Measurements from ENCODE around the gene ISOC2. TPM values are rescaled to one million over a fixed set of nuclear protein-coding genes. Genes with fewer than 3 reads are reported as not detected.

Gene ISOC2, protein sequence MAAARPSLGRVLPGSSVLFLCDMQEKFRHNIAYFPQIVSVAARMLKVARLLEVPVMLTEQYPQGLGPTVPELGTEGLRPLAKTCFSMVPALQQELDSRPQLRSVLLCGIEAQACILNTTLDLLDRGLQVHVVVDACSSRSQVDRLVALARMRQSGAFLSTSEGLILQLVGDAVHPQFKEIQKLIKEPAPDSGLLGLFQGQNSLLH
- total RNA-seq (2021), result 68.2 and 72.2 TPM in 2 replicates
- long read RNA-seq, transcript ISOC2-202 (6 exons, 998 nt), result major isoform, 32 of 43 reads
- long read RNA-seq, partial matches to known transcripts, result 0 of 43 reads
- long read RNA-seq, other reads (novel, unspliced or antisense), result 5 of 43 reads

GRCh38 chr19:55461259-55461973 is at the start of gene ISOC2:
Gene ISOC2 (minus strand): TSS chr19:55461642. CDS start chr19:55456486, 5,156 bp downstream.
- Histone ChIP-seq H3K4me1 (ENCODE audit: insufficient read depth, low read length) (peaks cover 5% of the 10 kb centered on the region; the same call in 1 of the 2 replicates), H2AK5ac (ENCODE audit: insufficient read length, low read length) (no peak within 1 kb of the TSS), H3T11ph (ENCODE audit: low read length) (no peak within 1 kb of the TSS), H3K14ac (ENCODE audit: insufficient read depth, low read length) (peak within 1 kb of the TSS; percentile 53; the same call in 1 of the 2 replicates), H4K20me1 (ENCODE audit: control insufficient read depth, insufficient read depth, insufficient read length) (no peaks in the 10 kb centered on the region), H2BK12ac (ENCODE audit: insufficient read length, low read depth, low read length) (no peak within 1 kb of the TSS), H3K4ac (ENCODE audit: low read depth, low read length) (no peak within 1 kb of the TSS; the same call in 1 of the 2 replicates), H3K9me3 (ENCODE audit: control insufficient read depth, low read depth, low read length) (no peaks in the 10 kb centered on the region), H3K27me3 (ENCODE audit: insufficient read depth, low read length) (no peaks in the 10 kb centered on the region), H2BK15ac (ENCODE audit: low read depth, low read length) (no peak within 1 kb of the TSS), H3K56ac (ENCODE audit: insufficient read length, low read depth, low read length) (no peak within 1 kb of the TSS), H2AFZ (ENCODE audit: low read length) (no peak within 1 kb of the TSS), H4K91ac (ENCODE audit: insufficient read length, low read depth, low read length) (no peak within 1 kb of the TSS), H2BK5ac (ENCODE audit: insufficient read length, low read length) (no peak within 1 kb of the TSS), H3K9ac (ENCODE audit: extremely low read depth, insufficient read length, low read length) (no peak within 1 kb of the TSS), H3K4me2 (ENCODE audit: insufficient read depth, insufficient read length, low read length) (peak within 1 kb of the TSS; percentile 49), H4K8ac (replicated peaks; ENCODE audit: insufficient read length, low read depth, low read length) (no peak within 1 kb of the TSS), H2BK120ac (ENCODE audit: low read depth, low read length, poor library complexity, severe bottlenecking) (no peak within 1 kb of the TSS), H2BK20ac (ENCODE audit: low read depth, low read length, poor library complexity, severe bottlenecking) (no peak within 1 kb of the TSS), H3K18ac (ENCODE audit: insufficient read length, low read depth, low read length) (peak within 1 kb of the TSS; percentile 67), H4K5ac (ENCODE audit: insufficient read length, low read depth, low read length) (no peak within 1 kb of the TSS), H3K79me2 (ENCODE audit: insufficient read depth, low read length) (0 out of 2 replicates have a peak, but pooled peaks cover 4% of the 10 kb centered on the region), H3K23me2 (ENCODE audit: insufficient read length, low read depth, low read length, poor library complexity, severe bottlenecking) (peaks cover 5% of the 10 kb centered on the region), H3K27ac (ENCODE audit: insufficient read length, low read depth, low read length) (no peak within 1 kb of the TSS), H3K79me1 (ENCODE audit: insufficient read depth, low read depth, low read length, poor library complexity, severe bottlenecking) (no peaks in the 10 kb centered on the region), H3K23ac (ENCODE audit: insufficient read length, low read depth, low read length) (no peak within 1 kb of the TSS)
- Mint-ChIP-seq H3K4me3 (peak within 1 kb of the TSS; percentile 84 to 90), H3K36me3 (ENCODE audit: insufficient read depth in 1 of 3, low read depth in 3 of 3) (peaks cover 3 to 7% (median 5%) of the 10 kb centered on the region in 3 experiments; a peak in 6 of 7 replicates), H3K9me3 (0 out of 5 replicates have a peak, but pooled peaks cover 0 to 3% of the 10 kb centered on the region in 2 experiments), H3K27ac (peak within 1 kb of the TSS; percentile 83 to 92 (median 89)), H3K4me1 (peaks cover 19 to 34% of the 10 kb centered on the region in 2 experiments), H3K27me3 (ENCODE audit: low read depth) (peaks cover 12% of the 10 kb centered on the region)
- no CpG with 5 or more reads among the region's 54 CpGs for WGBS (ENCODE audit: extremely low coverage, insufficient read length, low lambda C conversion rate)
- peak; percentile 100 for DNase-seq
- TF ChIP-seq, protein P1, sequence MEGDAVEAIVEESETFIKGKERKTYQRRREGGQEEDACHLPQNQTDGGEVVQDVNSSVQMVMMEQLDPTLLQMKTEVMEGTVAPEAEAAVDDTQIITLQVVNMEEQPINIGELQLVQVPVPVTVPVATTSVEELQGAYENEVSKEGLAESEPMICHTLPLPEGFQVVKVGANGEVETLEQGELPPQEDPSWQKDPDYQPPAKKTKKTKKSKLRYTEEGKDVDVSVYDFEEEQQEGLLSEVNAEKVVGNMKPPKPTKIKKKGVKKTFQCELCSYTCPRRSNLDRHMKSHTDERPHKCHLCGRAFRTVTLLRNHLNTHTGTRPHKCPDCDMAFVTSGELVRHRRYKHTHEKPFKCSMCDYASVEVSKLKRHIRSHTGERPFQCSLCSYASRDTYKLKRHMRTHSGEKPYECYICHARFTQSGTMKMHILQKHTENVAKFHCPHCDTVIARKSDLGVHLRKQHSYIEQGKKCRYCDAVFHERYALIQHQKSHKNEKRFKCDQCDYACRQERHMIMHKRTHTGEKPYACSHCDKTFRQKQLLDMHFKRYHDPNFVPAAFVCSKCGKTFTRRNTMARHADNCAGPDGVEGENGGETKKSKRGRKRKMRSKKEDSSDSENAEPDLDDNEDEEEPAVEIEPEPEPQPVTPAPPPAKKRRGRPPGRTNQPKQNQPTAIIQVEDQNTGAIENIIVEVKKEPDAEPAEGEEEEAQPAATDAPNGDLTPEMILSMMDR (conservative IDR thresholded peaks at IDR 0.05), result no peak

All from H9 (cell line).